Hematopoietic multipotent progenitor cell (in vitro differentiated cells): ENCODE results near the gene SFXN5. TPM values are rescaled to one million over a fixed set of nuclear protein-coding genes. Genes with fewer than 3 reads are reported as not detected.

Experiments
- DNase-seq, 3 donors: peaks; one replicate each; pipeline ENCODE4 v3.0.0-alpha.2; 2011 to 2015; ENCODE audit warnings: low read depth in 2 of 3, low spot score in 2 of 3
- total RNA-seq: library from RNA; depleted of rRNA; stranded (reverse); fragments of >200 nt; gene quantifications from one replicate; pipeline ENCODE4 v1.2.3, GENCODE V29; 2012

Gene SFXN5
- total RNA-seq, 1 donor = 28.8 TPM

DNA sequence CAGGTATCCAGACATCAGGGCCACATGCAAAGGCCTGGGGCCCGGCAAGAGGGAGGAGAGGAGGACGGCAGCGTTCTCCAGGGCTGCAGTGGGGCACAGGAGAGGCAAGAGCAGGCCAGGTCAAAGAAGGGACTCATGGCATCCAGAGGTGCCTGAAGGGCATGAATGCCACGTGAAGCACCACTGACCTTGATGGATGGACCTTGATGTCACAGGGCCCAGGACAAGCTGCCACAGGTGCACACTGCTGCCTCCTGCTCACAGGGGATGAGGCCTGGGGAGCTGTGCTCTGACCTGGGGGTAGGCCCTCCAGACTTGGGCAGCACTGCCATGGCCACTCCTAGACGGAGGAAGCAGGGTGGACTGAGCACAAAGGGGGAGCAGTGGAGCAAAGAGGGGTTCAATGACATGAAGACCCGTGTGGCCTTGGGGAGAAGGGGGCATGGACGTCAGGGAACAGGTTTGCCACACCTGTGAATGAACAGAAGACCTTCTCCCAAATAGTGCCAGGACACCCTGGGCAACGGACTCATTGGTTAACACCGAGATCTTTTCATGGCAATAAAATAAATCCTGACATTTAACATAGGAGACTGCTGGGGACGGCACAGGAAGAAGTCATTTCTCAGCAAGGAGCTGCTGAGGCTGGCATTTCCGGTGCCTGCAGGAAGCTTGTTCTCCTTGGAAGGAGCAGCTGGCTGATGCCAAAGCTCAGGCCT lies 88.6 kb downstream of the SFXN5 start:
- no peak for DNase-seq

GRCh38 chr2:72982219-72982618 lies 89.3 kb downstream of the SFXN5 start:
- DNase-seq = no peak

DNA sequence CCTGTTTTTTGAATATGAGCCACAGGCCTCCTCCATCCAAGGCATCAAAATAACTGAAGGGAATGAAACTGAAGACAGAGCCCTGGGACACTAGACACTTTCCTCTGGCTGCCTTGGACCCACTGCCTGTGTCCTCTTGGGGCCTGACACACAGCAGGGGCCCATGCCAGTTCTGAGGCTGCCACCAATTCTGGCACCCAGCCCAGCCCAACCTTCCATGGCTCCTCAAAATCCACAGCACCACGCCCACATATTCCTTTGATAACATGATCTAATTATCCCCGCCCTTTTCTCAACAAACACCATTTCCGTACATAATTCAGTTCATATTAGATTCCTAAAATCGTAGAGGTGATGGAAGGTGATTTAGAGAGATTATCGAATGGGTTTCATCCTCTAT lies 90.0 kb downstream of the SFXN5 start:
- DNase-seq = no peak

DNA sequence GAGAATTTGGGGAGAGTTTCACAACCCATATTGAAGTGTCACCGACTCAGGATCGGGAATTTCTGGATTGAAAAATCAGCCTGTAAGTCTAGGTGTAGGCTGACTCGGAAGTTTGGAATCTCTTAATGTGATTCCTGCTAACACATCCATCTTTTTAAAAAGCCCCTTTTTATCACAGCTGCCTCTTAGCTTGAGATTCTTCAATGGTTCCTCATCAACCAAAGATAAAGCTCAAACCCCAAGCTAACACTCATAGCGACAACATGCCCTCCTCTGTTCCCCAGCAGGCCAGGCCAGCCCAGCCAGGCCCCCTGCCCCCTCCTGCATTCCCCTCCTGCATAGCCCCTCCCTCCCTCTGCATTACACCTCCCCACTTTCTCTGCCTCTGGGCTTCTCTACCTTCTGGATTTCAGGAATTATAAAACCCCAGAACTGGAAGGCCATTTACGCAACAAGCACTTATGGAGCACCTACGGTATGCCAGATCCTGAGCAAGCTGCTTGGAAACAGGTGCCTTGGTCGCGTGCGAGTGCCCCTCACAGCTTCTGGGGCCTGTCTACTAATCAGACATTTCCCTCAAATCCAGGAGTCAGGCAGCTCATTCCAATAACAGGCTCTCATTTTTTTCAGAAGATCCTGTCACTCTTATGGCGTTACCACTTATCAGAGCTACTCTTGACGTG lies 90.8 kb downstream of the SFXN5 start:
- DNase-seq = no peak

- DNase-seq = peak in 2 of 3 donors; percentile 44 to 73
Observed at GRCh38 chr2:72979896-72980295, 91.6 kb downstream of the SFXN5 start.

GRCh38 chr2:72975017-72975416 lies 96.5 kb downstream of the SFXN5 start:
- no peak for DNase-seq

- DNase-seq = no peak
Observed at GRCh38 chr2:72974436-72974754, 97.1 kb downstream of the SFXN5 start.

DNA sequence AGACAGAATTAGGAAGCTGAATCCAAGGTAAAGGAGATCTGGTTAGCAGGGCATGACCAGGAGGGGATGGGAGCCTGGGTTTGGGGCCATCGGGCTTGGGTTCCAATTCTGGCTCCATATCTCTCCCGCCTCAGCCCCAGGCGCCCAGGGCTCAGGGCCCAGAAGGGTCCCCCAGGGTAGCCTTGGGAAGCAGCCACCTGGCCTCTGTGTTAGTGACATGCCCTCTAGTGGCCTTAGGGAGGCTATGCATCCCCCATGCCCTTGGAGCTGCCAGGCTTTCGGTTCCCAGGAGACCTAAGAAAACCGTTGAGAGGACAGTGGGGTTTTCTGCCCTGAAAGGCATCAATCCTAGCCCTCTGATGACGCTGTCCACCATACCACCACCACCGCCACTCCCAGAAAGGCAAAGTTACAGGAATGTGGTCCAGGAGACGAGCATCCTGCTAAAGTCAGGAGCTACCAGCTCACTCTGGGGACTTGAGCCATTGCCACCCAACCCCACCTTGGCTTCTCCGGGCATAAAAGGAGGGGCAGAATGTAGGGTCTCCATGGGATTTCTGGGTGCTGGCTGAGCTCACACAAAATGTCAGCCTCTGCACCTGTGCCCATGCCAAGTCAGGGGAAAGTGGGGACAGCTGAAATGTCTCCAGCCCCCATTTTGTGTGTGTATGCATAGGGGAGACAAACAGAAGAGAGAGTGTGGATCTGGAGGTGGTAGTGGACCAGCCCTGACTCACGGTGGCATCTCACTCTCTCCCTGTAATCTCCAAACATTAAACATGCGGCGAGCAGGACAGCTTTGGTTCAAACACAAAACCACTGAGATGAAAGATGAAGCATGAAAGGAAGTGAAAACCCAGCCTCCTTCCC lies 97.7 kb downstream of the SFXN5 start:
- peak in 2 of 3 donors; percentile 29 to 63 for DNase-seq

GRCh38 chr2:72973137-72973535 lies 98.4 kb downstream of the SFXN5 start:
- DNase-seq = no peak

DNA sequence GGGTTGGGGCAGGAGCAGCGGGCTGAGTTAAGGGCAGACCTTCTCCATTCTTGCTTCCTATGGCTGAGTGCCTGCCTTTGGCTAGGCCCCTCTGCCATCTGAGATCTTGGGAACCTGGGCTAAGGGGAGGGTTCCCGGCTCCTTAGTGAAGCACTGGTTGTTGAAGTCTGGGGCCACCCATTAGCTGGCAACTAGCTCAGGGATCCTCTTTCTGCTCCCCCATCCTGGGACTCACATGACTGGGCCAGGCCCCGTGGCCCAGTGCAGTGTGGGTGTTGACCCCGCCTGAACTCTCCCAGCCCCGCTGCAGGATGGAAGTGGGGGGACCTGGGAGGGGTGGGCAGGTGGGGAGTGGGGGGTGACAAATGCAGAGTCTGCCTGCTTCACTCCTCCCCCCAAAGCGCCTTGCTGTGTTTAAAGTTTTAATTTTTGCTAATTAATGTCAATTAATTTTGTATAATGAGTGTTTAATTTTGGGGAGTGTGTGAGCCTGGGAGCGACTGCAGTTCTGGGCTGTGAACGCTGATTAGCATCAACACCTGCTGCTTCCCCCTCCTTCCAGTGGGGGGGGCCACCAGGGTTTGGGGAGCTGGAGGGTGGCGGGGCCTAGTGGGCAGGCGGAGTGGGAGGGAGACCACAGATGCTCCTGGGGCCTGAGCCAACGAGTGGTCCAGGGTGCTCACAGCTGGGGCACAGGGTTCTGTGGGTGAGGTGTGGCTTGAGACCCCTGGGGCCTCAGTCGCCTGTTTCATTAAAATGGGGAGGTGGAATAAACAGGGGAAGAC lies 99.0 kb downstream of the SFXN5 start:
- no peak for DNase-seq

DNA sequence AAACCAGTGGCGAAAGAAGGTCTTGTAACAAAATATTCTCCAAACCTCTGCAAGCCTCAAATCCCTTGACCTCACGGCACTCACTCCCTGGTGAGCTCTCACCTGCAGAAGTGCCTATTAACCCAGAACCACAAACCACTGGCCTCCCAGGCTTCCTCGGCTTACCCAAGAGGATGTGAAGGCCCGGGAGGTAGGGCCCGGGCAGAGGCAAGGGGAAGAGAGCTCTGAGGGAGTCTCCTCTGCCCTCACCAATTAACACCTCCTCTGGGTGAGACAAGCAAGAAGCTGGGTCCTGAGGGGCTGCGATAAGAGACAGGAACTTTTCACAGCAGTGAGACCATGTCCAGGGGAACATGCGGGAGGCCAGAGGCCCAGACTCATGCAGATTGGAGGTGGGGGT lies 100.5 kb downstream of the SFXN5 start:
- DNase-seq = no peak

GRCh38 chr2:72969706-72970105 lies 101.8 kb downstream of the SFXN5 start:
- no peak for DNase-seq

- DNase-seq = no peak
Observed at GRCh38 chr2:72968286-72968685, 103.2 kb downstream of the SFXN5 start.

DNA sequence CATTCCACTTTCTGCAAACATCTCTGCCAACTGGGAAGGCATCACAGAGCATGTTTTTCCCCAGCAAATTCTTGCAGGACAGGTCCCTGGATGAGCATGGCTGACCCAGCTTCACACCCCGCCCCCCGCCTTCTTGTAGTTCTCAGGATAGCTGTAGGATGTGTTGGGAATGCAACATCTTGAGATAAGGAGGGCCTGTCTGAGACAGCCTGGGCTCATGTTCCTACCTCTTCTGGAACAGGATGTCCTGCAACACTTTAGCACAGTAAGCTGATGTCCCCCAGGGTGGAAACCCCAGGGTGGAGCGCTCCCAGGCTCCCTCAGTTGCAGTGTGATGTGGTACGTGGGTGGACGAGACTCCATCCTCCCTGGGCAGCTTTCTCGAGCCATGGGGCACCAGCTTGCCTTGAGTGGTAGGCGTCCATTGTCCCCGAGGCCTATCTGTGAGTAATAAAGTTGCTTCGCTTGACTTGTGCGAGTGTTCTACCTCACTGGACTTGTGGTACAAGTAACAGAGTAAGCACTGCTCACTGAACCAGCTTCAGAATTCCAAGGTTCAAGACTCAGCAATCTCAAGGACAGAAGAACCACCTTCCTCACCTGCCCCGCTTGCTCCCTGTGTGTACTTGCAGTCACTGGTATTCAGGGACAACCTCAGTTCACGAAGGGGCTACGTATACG lies 105.6 kb downstream of the SFXN5 start:
- no peak for DNase-seq

GRCh38 chr2:72965016-72965415 lies 106.5 kb downstream of the SFXN5 start:
- DNase-seq = no peak

- no peak for DNase-seq
Observed at GRCh38 chr2:72964146-72964525, 107.4 kb downstream of the SFXN5 start.

- DNase-seq = no peak
Observed at GRCh38 chr2:72963423-72964145, 107.9 kb downstream of the SFXN5 start.

DNA sequence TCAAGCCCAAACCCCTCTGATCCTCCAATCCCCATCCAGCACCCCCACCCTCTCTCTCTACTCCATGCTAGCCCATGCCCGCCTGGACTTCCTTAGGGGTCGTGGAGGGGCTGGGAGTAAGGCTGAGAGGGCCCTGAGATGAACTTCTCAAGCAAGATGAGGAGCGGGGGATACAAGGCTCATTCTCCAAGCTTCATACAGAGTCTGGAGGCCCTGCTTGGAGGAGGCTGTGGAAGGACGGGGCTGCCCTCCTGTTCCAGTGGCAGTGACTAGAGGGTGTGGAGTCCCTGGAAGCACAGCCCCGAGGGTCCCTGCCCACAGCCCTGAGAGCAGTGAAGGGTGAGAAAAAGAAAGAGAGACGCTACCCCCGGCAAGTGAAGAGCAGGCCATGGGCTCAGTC lies 108.6 kb downstream of the SFXN5 start:
- no peak for DNase-seq

GRCh38 chr2:72961853-72962468 lies 109.6 kb downstream of the SFXN5 start:
- DNase-seq = no peak
